ENCODE measurements around the gene ULK3.

ULK3 gene

DNA sequence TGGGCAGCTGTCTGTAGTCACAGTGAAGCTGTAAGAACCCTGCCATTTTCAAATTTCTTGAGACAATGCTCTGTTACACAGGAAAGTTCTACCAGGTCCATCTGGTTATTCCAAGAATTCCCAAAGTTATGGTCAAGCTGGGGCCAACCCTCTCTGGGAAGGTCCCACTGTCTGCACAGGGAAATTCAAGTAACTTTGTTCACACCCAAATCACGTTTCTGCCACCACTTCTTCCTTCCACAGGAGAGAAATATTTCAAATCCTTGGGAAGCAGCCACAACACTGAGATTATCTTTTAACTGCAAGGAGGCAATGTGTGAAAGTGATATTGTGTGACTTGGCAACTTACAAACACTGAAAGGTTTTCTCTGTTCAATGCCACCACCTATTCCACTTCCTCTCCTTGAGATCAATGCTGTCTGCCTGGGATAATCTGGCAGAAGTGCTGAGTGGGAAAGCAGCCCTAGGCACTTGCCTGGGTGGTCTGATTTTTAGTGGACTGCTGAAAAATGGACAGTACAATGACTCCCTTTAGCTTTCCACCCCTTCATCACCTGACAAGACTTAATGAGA lies 24.6 kb upstream of the ULK3 start:
- DNase-seq (ENCODE audit: low spot score), result no peak
- TF ChIP-seq, protein P1, sequence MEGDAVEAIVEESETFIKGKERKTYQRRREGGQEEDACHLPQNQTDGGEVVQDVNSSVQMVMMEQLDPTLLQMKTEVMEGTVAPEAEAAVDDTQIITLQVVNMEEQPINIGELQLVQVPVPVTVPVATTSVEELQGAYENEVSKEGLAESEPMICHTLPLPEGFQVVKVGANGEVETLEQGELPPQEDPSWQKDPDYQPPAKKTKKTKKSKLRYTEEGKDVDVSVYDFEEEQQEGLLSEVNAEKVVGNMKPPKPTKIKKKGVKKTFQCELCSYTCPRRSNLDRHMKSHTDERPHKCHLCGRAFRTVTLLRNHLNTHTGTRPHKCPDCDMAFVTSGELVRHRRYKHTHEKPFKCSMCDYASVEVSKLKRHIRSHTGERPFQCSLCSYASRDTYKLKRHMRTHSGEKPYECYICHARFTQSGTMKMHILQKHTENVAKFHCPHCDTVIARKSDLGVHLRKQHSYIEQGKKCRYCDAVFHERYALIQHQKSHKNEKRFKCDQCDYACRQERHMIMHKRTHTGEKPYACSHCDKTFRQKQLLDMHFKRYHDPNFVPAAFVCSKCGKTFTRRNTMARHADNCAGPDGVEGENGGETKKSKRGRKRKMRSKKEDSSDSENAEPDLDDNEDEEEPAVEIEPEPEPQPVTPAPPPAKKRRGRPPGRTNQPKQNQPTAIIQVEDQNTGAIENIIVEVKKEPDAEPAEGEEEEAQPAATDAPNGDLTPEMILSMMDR (IDR thresholded peaks at IDR 0.05; ENCODE audit: extremely low read depth, insufficient read depth, missing control alignments), result no peak
- in situ Hi-C loops (cut with MboI; ENCODE audit: low pct_unique_long_range_greater_than_20kb, low sequenced_read_pairs, unreplicated experiment), result no loop called here

DNA sequence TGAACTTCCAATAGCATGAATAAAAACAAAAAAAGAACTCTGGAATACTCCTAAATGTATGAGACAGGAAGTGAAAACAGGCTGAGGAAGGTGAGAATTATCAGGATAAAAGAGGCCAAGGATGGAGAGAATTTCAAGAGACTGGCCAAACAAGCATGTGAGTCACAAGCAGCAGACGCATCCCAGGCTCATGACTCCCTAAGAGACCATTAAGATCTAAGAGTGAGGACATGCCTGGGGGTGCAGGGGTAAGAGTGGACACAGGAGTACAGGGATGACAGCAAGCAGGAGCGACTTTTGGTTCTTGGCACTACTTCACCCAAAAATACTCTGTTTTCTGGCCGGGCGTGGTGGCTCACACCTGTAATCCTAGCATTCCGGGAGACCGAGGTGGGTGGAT lies 23.1 kb upstream of the ULK3 start:
- DNase-seq (ENCODE audit: low spot score), result no peak
- in situ Hi-C loops (cut with MboI; ENCODE audit: low pct_unique_long_range_greater_than_20kb, low sequenced_read_pairs, unreplicated experiment), result no loop called here
- TF ChIP-seq, protein P1 (IDR thresholded peaks at IDR 0.05; ENCODE audit: extremely low read depth, insufficient read depth, missing control alignments), result no peak

DNA sequence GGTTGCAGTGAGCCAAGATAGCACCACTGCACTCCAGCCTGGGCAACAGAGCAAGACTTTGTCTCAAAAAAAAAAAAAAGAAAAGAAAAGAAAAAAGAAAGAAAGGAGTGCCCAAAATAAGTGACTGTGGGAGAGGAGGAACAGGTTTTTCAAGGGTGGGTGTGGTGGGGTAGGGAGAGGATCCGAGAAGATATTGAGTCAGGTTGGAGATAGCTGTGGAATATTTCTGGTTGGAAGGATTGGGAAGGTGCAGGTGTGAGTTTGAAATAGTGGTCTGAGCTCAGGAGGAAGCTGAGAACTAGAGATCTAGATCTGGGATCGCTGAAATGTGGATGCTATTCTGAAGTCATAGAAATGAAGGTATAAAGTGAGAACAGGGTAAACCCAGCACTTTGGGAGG lies 22.4 kb upstream of the ULK3 start:
- in situ Hi-C loops (cut with MboI; ENCODE audit: low pct_unique_long_range_greater_than_20kb, low sequenced_read_pairs, unreplicated experiment), result no loop called here
- TF ChIP-seq, protein P1 (IDR thresholded peaks at IDR 0.05; ENCODE audit: extremely low read depth, insufficient read depth, missing control alignments), result no peak
- no peak for DNase-seq (ENCODE audit: low spot score)

DNA sequence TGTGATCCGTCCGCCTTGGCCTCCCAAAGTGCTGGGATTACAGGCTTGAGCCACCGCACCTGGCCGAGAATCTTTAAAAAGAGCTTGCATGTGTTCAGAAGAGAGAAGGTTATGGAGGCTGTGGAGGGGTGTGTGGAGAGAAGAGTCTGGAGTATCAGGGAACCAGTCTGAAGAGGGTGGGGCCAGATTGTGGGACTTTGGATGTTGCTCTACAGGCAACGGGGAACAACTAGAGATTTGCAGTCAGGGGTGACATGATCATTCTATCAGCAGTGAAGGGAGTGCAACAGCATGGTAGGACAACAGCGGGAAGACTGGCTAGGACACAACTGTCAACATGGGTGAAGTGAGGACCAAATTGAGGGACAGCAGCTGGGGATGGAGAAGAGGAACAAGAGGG lies 21.3 kb upstream of the ULK3 start:
- in situ Hi-C loops (cut with MboI; ENCODE audit: low pct_unique_long_range_greater_than_20kb, low sequenced_read_pairs, unreplicated experiment), result no loop called here
- DNase-seq (ENCODE audit: low spot score), result no peak
- TF ChIP-seq, protein P1 (IDR thresholded peaks at IDR 0.05; ENCODE audit: extremely low read depth, insufficient read depth, missing control alignments), result no peak

DNA sequence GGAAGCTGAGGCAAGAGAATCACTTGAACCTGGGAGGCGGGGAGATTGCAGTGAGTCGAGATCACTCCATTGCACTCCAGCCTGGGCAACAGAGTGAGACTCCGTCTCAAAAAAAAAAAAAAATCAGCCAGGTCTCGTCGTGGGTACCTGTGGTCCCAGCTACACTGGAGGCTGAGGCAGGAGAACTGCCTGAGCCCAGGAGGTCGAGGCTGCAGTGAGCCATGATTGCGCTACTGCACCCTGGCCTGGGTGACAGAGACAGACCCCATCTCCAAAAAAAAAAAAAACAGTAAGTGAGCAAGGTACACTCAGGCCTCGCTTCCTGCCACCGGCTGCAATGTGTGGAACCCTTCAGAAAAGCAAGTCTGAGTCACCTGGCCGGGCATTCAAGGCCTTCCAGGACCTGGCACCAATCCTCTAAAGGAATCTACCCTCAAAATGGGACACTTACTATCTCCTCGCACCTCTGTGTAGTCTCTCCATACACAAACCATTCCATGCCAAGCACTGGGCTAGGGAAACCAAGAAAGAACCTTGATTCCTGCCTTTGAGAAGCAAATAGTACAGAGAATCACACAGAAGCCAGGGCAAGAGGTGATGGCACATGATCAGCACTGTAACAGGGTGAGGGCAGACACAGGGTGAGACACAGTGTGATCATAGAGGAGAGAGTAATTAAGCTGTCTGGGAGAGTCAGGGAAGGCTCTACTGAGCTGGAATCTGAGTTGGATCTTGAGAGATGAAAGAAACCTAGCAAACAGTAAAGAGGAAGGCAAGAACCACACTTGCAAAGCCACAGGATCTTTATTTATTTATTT lies 20.5 kb upstream of the ULK3 start:
- in situ Hi-C loops (cut with MboI; ENCODE audit: low pct_unique_long_range_greater_than_20kb, low sequenced_read_pairs, unreplicated experiment), result no loop called here
- no peak for DNase-seq (ENCODE audit: low spot score)
- TF ChIP-seq, protein P1 (IDR thresholded peaks at IDR 0.05; ENCODE audit: extremely low read depth, insufficient read depth, missing control alignments), result no peak

DNA sequence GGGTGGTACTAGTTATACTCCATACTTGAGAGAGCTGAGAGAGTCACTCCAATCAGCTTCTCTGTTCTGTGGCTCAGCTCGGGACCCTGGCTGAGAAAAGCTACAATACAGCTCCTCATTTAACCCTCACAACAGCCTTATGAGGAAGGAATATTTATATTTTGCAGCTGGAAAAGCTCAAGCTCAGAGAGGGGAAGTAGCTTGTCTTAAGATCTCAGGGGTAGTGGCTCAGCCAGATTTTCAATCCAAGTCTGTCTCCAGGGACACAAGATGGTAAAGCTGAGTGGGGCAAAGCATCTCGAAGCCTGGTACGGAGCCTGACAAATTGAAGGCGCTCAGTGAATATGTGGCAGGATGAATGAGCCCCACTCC lies 15.4 kb upstream of the ULK3 start:
- in situ Hi-C loops (cut with MboI; ENCODE audit: low pct_unique_long_range_greater_than_20kb, low sequenced_read_pairs, unreplicated experiment), result no loop called here
- DNase-seq (ENCODE audit: low spot score), result no peak
- TF ChIP-seq, protein P1 (IDR thresholded peaks at IDR 0.05; ENCODE audit: extremely low read depth, insufficient read depth, missing control alignments), result no peak

Data from GM13977 (cell line).